Measurements from ENCODE around the gene KRTAP5-8. TPM values are rescaled to one million over a fixed set of nuclear protein-coding genes. Genes with fewer than 3 reads are reported as not detected.

The KRTAP5-8 gene
- total and polyA plus RNA-seq, 2 donors (not counting 1 experiment from before 2014, with no cell fraction given): not detected

DNA sequence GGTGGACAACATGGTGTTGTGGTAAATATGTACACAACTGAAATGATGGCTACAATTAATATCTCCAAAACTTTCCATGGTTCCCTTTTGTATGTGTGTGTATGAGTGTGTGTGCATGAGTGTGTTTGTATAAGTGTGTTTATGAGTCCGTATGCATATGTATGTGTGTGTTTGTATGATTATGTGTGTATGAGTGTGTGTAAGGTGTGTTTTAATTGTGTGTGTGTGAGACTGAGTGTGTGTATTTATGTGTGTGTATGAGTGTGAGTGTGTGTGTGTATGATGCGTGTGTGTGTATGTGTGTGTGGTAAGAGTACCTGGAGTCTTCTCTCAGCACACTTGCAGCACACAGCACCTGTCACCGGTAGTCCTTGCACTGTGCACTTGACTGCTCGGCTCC, 18.2 kb downstream of the KRTAP5-8 start:
- no peaks in the 10 kb centered on the region for H3K79me2 ChIP-seq (ENCODE audit: control insufficient read depth, insufficient read depth, low read length)
- H3K9ac ChIP-seq (ENCODE audit: insufficient read depth, low read length): no peak overlapping the region
- TF ChIP-seq, protein P1, sequence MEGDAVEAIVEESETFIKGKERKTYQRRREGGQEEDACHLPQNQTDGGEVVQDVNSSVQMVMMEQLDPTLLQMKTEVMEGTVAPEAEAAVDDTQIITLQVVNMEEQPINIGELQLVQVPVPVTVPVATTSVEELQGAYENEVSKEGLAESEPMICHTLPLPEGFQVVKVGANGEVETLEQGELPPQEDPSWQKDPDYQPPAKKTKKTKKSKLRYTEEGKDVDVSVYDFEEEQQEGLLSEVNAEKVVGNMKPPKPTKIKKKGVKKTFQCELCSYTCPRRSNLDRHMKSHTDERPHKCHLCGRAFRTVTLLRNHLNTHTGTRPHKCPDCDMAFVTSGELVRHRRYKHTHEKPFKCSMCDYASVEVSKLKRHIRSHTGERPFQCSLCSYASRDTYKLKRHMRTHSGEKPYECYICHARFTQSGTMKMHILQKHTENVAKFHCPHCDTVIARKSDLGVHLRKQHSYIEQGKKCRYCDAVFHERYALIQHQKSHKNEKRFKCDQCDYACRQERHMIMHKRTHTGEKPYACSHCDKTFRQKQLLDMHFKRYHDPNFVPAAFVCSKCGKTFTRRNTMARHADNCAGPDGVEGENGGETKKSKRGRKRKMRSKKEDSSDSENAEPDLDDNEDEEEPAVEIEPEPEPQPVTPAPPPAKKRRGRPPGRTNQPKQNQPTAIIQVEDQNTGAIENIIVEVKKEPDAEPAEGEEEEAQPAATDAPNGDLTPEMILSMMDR (conservative IDR thresholded peaks at IDR 0.05 in 1 of 2, IDR thresholded peaks at IDR 0.05 in 1 of 2; ENCODE audit: low read depth in 1 of 2, low read length in 2 of 2): no peak
- TF ChIP-seq EZH2 (IDR thresholded peaks at IDR 0.05; ENCODE audit: low read length, missing control alignments): no peak
- no peaks in the 10 kb centered on the region for H3K27me3 ChIP-seq (ENCODE audit: control insufficient read depth, insufficient read depth, low read length)
- no peaks in the 10 kb centered on the region for H3K36me3 ChIP-seq (ENCODE audit: control insufficient read depth, insufficient read depth, low read length)
- no peak overlapping the region for H2AFZ ChIP-seq (ENCODE audit: low read length)
- no peaks in the 10 kb centered on the region for H3K9me3 ChIP-seq (ENCODE audit: control insufficient read depth, insufficient read depth, low read depth, low read length)
- H3K4me2 ChIP-seq (ENCODE audit: extremely low read depth, insufficient read depth, low read length): no peak overlapping the region
- no peaks in the 10 kb centered on the region for H4K20me1 ChIP-seq (ENCODE audit: control insufficient read depth, extremely low read depth, insufficient read depth, low read length)
- DNase-seq (ENCODE audit: low read depth in 2 of 2): no peak
- no peak overlapping the region for H3K4me3 ChIP-seq (replicated peaks in 1 of 4; ENCODE audit: control extremely low read depth in 1 of 4, insufficient read depth in 1 of 4, low read depth in 3 of 4, low read length in 4 of 4)
- H3K4me1 ChIP-seq (ENCODE audit: control insufficient read depth, extremely low read depth, insufficient read depth, low read length): no peaks in the 10 kb centered on the region
- no peak overlapping the region for H3K27ac ChIP-seq (ENCODE audit: insufficient read depth, low read length)

DNA sequence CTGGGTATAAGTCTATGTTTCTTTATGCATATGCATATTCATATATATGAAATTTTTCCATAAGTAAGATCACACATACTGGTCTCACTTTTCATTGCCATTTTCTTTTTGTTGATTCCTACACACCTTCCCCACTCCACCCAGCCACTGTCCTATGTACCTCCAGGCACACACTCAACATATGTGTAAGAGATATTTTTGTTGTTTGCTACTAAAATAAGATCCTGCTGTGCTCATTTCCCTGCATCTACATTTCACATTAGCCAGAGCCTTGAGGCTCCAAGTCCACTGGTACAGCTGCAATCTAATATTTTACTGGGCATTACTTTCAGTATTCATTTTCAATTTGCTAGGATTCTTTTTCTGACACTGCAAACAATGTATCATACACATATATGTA, 19.4 kb downstream of the KRTAP5-8 start:
- Histone ChIP-seq H3K9me3 (ENCODE audit: control insufficient read depth, insufficient read depth, low read depth, low read length) (no peaks in the 10 kb centered on the region), H2AFZ (ENCODE audit: low read length) (no peak overlapping the region), H3K79me2 (ENCODE audit: control insufficient read depth, insufficient read depth, low read length) (no peaks in the 10 kb centered on the region), H3K4me3 (replicated peaks in 1 of 4; ENCODE audit: control extremely low read depth in 1 of 4, insufficient read depth in 1 of 4, low read depth in 3 of 4, low read length in 4 of 4) (no peak overlapping the region), H3K36me3 (ENCODE audit: control insufficient read depth, insufficient read depth, low read length) (no peaks in the 10 kb centered on the region), H3K27ac (ENCODE audit: insufficient read depth, low read length) (no peak overlapping the region), H3K4me2 (ENCODE audit: extremely low read depth, insufficient read depth, low read length) (no peak overlapping the region), H3K27me3 (ENCODE audit: control insufficient read depth, insufficient read depth, low read length) (no peaks in the 10 kb centered on the region), H4K20me1 (ENCODE audit: control insufficient read depth, extremely low read depth, insufficient read depth, low read length) (no peaks in the 10 kb centered on the region), H3K9ac (ENCODE audit: insufficient read depth, low read length) (no peak overlapping the region), H3K4me1 (ENCODE audit: control insufficient read depth, extremely low read depth, insufficient read depth, low read length) (no peaks in the 10 kb centered on the region)
- DNase-seq (ENCODE audit: low read depth in 2 of 2): no peak
- TF ChIP-seq EZH2 (IDR thresholded peaks at IDR 0.05; ENCODE audit: low read length, missing control alignments): no peak
- TF ChIP-seq, protein P1 (conservative IDR thresholded peaks at IDR 0.05 in 1 of 2, IDR thresholded peaks at IDR 0.05 in 1 of 2; ENCODE audit: low read depth in 1 of 2, low read length in 2 of 2): no peak

DNA sequence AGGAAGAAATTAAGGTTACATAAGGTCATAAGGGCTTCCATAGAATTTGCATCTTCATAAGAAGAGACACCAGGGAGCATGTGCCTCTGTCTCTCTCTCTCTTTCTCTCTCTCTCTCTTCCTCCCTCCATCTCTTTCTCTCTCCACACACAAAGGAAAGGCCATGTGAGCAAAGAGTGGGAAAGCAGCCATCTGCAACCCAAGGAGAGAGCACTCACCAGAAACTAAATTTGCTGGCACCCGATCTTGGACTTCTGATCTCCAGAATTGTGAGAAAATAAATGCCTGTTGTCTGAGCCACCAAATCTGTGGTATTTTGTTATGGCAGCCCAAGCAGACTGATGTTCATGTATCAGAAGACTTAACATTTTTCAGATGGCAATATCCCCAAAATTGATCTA, 21.2 kb downstream of the KRTAP5-8 start:
- no peak for DNase-seq (ENCODE audit: low read depth in 2 of 2)
- Histone ChIP-seq H3K4me1 (ENCODE audit: control insufficient read depth, extremely low read depth, insufficient read depth, low read length) (no peaks in the 10 kb centered on the region), H3K36me3 (ENCODE audit: control insufficient read depth, insufficient read depth, low read length) (no peaks in the 10 kb centered on the region), H3K4me3 (replicated peaks in 1 of 4; ENCODE audit: control extremely low read depth in 1 of 4, insufficient read depth in 1 of 4, low read depth in 3 of 4, low read length in 4 of 4) (no peak overlapping the region), H3K9me3 (ENCODE audit: control insufficient read depth, insufficient read depth, low read depth, low read length) (no peaks in the 10 kb centered on the region), H3K27me3 (ENCODE audit: control insufficient read depth, insufficient read depth, low read length) (no peaks in the 10 kb centered on the region), H3K27ac (ENCODE audit: insufficient read depth, low read length) (no peak overlapping the region), H3K9ac (ENCODE audit: insufficient read depth, low read length) (no peak overlapping the region), H3K79me2 (ENCODE audit: control insufficient read depth, insufficient read depth, low read length) (no peaks in the 10 kb centered on the region), H4K20me1 (ENCODE audit: control insufficient read depth, extremely low read depth, insufficient read depth, low read length) (no peaks in the 10 kb centered on the region), H3K4me2 (ENCODE audit: extremely low read depth, insufficient read depth, low read length) (no peak overlapping the region), H2AFZ (ENCODE audit: low read length) (no peak overlapping the region)
- TF ChIP-seq, protein P1 (conservative IDR thresholded peaks at IDR 0.05 in 1 of 2, IDR thresholded peaks at IDR 0.05 in 1 of 2; ENCODE audit: low read depth in 1 of 2, low read length in 2 of 2): no peak
- no peak for TF ChIP-seq EZH2 (IDR thresholded peaks at IDR 0.05; ENCODE audit: low read length, missing control alignments)

All from fibroblast of lung (primary cell).